ENCODE measurements around the gene GNAI1. TPM values are rescaled to one million over a fixed set of nuclear protein-coding genes. Genes with fewer than 3 reads are reported as not detected.

The GNAI1 gene
- total RNA-seq, 1 experiment from 2014 or later, result 20.5 TPM

DNA sequence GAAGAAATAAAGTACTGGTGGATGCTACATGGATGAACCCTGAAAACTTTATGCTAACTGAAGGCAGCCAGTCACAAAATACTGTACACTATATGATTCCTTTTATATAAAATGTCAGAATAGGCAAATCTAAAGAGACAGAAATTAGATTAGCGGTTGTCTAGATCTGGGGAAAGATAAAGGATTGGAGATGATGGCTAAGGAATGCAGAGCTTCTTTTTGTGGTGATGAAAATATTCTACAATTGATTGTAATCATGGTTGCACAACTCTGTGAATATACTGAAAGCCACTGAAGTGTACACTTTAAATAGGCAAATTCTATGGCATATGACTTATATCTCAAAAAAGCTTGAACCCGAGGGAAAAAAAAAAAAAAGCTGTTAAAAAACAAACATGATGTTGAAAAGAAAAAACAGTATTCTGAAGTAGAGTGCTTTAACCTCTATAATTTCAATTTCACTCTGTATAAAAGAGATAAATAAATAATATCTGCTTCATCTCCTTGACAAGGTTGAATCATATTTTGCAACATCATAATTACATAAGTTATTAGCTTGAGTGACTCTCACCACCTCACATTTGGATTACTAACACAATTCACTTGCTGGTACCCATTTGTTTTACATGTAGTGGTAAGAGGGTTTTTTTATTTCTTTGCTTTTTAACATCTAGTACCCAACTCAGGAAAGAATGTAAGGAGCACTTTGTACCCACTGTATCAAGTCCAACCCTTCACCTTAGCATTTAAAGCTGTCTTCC lies 2.8 kb upstream of the GNAI1 start:
- Mint-ChIP-seq H3K4me3 (ENCODE audit: low read depth, unreplicated experiment) (no peak overlapping the region), H3K4me1 (ENCODE audit: low read depth, unreplicated experiment) (peaks cover 12% of the 10 kb centered on the region), H3K9me3 (ENCODE audit: low read depth, unreplicated experiment) (no peaks in the 10 kb centered on the region), H3K27me3 (ENCODE audit: unreplicated experiment) (no peaks in the 10 kb centered on the region), H3K36me3 (ENCODE audit: insufficient read depth, unreplicated experiment) (peaks cover 23% of the 10 kb centered on the region), H3K27ac (ENCODE audit: unreplicated experiment) (no peak overlapping the region)
- no peak for DNase-seq
- CTCF ChIA-PET, result interaction anchor here (0.6 to 0.7 kb wide), 4 partner anchors 12 to 271 kb away, joined by 3 to 7 read pairs (median 5); no protein-coding TSS in a partner anchor
- BruUV-seq (replicated peaks), result no TSS peak
- TF ChIP-seq, protein P1, sequence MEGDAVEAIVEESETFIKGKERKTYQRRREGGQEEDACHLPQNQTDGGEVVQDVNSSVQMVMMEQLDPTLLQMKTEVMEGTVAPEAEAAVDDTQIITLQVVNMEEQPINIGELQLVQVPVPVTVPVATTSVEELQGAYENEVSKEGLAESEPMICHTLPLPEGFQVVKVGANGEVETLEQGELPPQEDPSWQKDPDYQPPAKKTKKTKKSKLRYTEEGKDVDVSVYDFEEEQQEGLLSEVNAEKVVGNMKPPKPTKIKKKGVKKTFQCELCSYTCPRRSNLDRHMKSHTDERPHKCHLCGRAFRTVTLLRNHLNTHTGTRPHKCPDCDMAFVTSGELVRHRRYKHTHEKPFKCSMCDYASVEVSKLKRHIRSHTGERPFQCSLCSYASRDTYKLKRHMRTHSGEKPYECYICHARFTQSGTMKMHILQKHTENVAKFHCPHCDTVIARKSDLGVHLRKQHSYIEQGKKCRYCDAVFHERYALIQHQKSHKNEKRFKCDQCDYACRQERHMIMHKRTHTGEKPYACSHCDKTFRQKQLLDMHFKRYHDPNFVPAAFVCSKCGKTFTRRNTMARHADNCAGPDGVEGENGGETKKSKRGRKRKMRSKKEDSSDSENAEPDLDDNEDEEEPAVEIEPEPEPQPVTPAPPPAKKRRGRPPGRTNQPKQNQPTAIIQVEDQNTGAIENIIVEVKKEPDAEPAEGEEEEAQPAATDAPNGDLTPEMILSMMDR (IDR thresholded peaks at IDR 0.05; ENCODE audit: unreplicated experiment), result no peak
- intact Hi-C loops (cut with micrococcal nuclease; ENCODE audit: unreplicated experiment), result loop anchor here (10.0 kb wide), 1 partner anchor 323 kb away; no protein-coding TSS in a partner anchor

DNA sequence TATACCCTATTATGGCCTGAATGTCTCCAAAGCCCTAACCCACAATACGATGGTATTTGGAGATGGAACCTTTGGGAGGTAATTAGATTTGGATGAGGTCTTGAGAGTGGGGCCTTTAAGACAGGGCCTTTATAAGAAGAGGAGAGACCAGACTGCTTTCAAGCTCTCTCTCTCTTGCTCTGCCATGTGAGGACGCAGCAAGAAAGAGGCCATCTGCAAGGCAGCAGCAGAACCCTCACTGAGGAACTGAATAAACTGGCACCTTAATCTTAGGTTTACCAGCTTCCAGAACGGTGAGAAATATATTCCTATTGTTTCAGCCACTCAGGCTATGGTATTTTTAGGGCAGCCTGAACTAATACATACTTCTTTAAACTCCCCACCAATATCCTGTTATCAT lies 2.0 kb upstream of the GNAI1 start:
- TF ChIP-seq, protein P1 (IDR thresholded peaks at IDR 0.05; ENCODE audit: unreplicated experiment), result no peak

DNA sequence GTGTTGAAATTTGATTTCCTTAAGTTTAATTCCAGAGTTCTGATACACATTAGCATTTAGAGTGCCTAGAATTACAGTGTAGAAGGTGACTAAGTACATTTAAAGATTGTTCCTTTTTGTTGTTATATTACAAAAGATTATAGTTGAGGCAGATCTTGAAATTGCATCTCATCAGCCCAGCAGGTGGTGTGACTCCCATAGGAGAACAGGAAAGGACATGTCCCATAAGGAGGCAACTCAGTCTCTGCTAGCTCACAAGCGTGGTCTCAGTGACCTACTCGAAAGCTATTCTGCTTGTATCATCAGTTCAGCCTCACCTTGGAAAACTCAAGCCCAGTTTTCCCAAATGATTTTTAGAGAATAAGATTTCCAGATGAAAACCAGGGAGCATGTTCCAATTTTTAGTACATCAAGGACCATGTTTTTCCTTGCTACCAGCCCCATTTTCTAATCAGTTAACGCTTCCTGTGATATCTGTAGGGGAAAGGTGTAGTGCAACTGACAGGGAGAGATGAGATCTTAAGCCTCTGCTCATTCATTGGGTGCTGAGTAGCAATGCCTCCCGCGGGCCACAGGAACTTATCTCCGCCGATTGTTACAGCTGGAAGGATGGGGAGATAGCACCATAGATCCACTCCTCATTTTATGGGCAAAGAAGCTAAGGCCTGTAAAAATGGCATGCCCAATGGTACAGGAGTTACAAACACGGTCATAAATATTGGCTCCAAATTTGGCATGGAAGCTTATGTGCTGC lies 1.1 kb upstream of the GNAI1 start:
- CTCF ChIA-PET, result interaction anchor here (0.6 to 2.2 kb wide), 5 partner anchors 146 to 317 kb away, joined by 3 to 17 read pairs (median 4); no protein-coding TSS in a partner anchor
- TF ChIP-seq, protein P1 (IDR thresholded peaks at IDR 0.05; ENCODE audit: unreplicated experiment), result no peak
- H3K27ac Mint-ChIP-seq (ENCODE audit: unreplicated experiment), result peak overlapping the region; percentile 78

More for the DNA sequence above, 2.0 kb upstream of the GNAI1 start:
- CTCF ChIA-PET, result interaction anchor here (0.7 kb wide), 1 partner anchor 74 kb away, joined by 4 read pairs; no protein-coding TSS in a partner anchor
- no TSS peak for BruUV-seq (replicated peaks)
- Mint-ChIP-seq H3K27me3 (ENCODE audit: unreplicated experiment) (no peaks in the 10 kb centered on the region), H3K36me3 (ENCODE audit: insufficient read depth, unreplicated experiment) (peaks cover 23% of the 10 kb centered on the region), H3K4me3 (ENCODE audit: low read depth, unreplicated experiment) (no peak overlapping the region), H3K9me3 (ENCODE audit: low read depth, unreplicated experiment) (no peaks in the 10 kb centered on the region), H3K27ac (ENCODE audit: unreplicated experiment) (no peak overlapping the region), H3K4me1 (ENCODE audit: low read depth, unreplicated experiment) (peaks cover 8% of the 10 kb centered on the region)
- no peak for DNase-seq
- intact Hi-C loops (cut with micrococcal nuclease; ENCODE audit: unreplicated experiment), result loop anchor here (10.0 kb wide), 1 partner anchor 322 kb away; no protein-coding TSS in a partner anchor

DNA sequence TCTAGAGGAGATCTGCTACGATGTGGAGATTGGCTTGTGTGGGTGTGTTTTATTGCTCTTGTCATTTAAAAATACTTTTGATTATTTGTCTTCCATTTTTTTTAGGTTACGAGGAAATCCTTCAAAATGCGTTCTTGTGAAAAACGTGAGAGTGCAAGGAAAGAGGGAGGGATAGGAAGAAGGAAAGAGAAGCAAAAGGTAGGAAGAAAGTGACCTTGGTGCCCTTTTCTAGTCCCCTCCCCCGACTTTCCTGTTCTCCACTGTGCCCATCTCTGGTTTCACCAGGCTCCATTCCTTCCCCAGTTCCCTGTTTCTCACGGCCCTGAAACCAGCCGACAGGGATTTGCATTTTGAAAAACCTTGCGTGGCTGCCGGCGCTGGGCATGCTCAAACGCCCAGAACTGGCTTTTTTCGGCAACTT lies 506 bp upstream of the GNAI1 start:
- TF ChIP-seq, protein P1 (IDR thresholded peaks at IDR 0.05; ENCODE audit: unreplicated experiment), result no peak
- Mint-ChIP-seq H3K9me3 (ENCODE audit: low read depth, unreplicated experiment) (no peaks in the 10 kb centered on the region), H3K4me1 (ENCODE audit: low read depth, unreplicated experiment) (peaks cover 17% of the 10 kb centered on the region), H3K27ac (ENCODE audit: unreplicated experiment) (peak overlapping the region; percentile 78), H3K4me3 (ENCODE audit: low read depth, unreplicated experiment) (peak overlapping the region; percentile 93), H3K27me3 (ENCODE audit: unreplicated experiment) (no peaks in the 10 kb centered on the region), H3K36me3 (ENCODE audit: insufficient read depth, unreplicated experiment) (peaks cover 23% of the 10 kb centered on the region)
- BruUV-seq (replicated peaks), result no TSS peak
- no peak for DNase-seq
- intact Hi-C loops (cut with micrococcal nuclease; ENCODE audit: unreplicated experiment), result loop anchor here (2.0 to 10.0 kb wide), 2 partner anchors 259 to 321 kb away; no protein-coding TSS in a partner anchor
- CTCF ChIA-PET, result interaction anchor here (0.6 to 2.2 kb wide), 5 partner anchors 145 to 316 kb away, joined by 3 to 17 read pairs (median 4); no protein-coding TSS in a partner anchor

More for the DNA sequence above, 1.1 kb upstream of the GNAI1 start:
- peak; percentile 5 for DNase-seq
- Mint-ChIP-seq H3K36me3 (ENCODE audit: insufficient read depth, unreplicated experiment) (peaks cover 23% of the 10 kb centered on the region), H3K4me3 (ENCODE audit: low read depth, unreplicated experiment) (peak overlapping the region; percentile 93), H3K9me3 (ENCODE audit: low read depth, unreplicated experiment) (no peaks in the 10 kb centered on the region), H3K27me3 (ENCODE audit: unreplicated experiment) (no peaks in the 10 kb centered on the region), H3K4me1 (ENCODE audit: low read depth, unreplicated experiment) (peaks cover 11% of the 10 kb centered on the region)
- no TSS peak for BruUV-seq (replicated peaks)
- intact Hi-C loops (cut with micrococcal nuclease; ENCODE audit: unreplicated experiment), result loop anchor here (2.0 to 10.0 kb wide), 2 partner anchors 259 to 321 kb away; no protein-coding TSS in a partner anchor
